ENCODE results near the gene TM9SF1. TPM values are rescaled to one million over a fixed set of nuclear protein-coding genes. Genes with fewer than 3 reads are reported as not detected.

The TM9SF1 gene, protein sequence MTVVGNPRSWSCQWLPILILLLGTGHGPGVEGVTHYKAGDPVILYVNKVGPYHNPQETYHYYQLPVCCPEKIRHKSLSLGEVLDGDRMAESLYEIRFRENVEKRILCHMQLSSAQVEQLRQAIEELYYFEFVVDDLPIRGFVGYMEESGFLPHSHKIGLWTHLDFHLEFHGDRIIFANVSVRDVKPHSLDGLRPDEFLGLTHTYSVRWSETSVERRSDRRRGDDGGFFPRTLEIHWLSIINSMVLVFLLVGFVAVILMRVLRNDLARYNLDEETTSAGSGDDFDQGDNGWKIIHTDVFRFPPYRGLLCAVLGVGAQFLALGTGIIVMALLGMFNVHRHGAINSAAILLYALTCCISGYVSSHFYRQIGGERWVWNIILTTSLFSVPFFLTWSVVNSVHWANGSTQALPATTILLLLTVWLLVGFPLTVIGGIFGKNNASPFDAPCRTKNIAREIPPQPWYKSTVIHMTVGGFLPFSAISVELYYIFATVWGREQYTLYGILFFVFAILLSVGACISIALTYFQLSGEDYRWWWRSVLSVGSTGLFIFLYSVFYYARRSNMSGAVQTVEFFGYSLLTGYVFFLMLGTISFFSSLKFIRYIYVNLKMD
- 19.2 TPM for total RNA-seq
- long read RNA-seq, transcript TM9SF1-201 (6 exons, 2,452 nt), result major isoform, 22 of 41 reads
- long read RNA-seq, partial matches to known transcripts, result 9 of 41 reads
- long read RNA-seq, other reads (novel, unspliced or antisense), result 7 of 41 reads

DNA sequence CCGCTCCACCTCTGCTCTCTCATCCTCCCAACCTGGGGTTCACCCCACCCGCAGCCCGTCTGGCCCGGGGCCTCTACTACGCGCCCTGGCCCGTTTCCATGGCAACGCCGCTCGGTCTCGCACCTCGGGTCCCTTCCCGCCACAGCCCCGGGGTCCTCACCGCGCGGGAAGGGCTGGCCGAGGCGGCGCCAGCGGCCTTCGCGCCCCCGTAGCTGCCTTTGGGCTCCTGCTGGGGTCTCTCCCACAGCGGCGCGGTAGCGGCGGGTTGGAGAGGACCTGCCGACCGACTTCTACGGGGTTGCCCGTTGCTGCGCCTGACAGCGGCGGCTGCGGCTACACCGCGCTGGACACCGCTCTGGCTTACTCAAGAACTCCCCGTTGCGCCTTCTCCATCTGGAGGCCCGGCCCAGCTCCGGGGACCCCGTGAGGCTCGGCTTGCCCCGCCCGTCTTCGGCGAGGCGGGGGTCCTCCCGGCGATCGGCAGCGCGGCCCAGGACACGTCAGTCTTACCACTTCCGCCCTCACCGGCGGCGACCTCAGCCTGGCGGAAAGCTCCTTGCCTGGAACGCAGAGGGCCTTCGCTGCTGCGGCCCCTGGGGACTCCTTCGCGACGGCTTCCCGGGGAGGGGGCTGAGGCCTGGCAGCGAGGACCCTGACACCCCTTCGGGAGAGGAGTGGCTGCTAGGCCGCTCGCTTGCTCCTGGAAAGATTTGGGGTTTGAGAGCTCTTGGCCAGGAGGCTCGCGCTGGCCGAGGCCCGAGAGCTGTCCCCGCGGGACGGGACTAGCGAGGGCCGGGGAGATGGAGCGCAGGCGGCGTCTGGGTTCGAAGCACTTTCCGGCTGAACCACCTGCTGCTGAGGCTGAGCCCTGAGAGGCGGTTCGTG, at the start of gene TM9SF1:
Gene TM9SF1 (minus strand): TSS at position 256 of the 885 bp plus-strand sequence. CDS start 422 bp downstream, outside the sequence.
- intact Hi-C loops (cut with micrococcal nuclease), result no loop called here
- DNase-seq (peak; percentile 93), ATAC-seq (peak; percentile 95)

GRCh38 chr14:24243336-24243836, 48.1 kb upstream of the TM9SF1 start:
- intact Hi-C loops (cut with micrococcal nuclease), result no loop called here
- ATAC-seq, result no peak

DNA sequence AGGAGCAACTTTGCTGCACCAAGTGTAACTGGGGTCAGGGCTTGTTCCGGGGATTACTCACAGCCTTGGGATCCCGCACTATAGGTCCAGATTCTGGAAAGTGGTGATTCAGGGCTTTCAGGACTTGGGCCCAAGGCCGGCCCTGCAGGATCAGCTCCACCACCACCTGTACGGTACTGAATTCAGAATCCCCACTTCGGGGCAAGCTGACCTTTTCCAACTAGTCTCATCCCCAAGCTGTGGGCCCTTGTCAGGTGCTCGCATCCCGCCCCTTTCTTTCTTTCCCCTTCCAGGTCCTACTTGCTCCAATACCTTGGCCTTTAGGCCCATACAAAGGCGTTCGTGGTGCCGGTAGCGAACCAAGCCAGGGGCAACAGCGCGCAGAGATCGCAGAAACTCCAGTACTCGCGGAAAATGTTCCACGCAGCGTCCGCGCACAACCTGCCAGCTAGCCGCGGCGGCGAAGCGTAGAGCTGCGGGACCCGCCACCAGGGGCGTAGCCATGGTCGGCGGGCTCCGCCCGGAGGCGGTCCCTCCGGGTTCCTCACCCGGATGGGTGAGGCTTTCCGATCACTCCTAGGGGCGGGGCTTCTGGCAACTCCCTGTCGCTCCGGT, 46.7 kb upstream of the TM9SF1 start:
- intact Hi-C loops (cut with micrococcal nuclease), result no loop called here
- ATAC-seq (peak; percentile 93), DNase-seq (peak; percentile 94)

More at GRCh38 chr14:24243336-24243836, 48.1 kb upstream of the TM9SF1 start:
- DNase-seq, result no peak

DNA sequence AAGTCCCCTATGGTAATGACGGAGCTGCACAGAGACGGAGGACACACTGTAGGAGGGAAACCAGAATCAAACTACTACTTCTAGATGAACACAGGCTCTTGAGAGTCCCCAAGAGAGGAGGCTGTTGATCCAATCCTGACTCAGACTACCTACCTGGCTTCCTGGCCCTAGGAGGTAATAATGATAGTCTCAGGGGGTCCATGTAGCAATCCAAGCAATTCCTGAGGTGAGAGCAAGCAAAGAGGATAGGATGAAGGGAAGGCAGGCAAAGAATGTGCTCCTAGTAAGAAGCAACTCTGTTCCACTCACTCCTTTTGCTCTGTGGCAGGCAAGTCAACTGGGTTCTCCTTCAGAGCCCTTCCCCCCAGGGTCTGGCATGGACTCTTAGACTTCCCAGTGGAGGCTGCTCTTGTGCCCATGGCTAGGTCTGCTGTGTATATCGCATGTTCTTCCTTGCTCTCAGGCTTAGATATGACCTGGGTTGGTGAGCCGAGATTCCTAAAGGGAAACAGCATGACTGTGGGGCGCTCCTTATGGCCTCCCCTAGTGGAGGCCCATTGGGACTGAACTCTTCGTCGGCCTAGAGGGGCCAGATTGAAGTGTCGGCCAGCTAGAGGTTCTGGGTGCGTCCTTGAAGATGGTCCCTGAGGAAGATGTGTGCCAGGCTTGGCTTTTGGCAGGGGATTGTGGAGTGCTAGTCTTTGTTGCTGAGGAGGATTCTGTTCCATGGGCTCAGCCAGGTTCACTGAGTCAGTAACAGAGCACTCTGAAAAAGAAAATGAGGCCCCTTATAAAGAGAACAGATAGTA, 45.1 kb upstream of the TM9SF1 start:
- no peak for ATAC-seq
- no peak for DNase-seq
- intact Hi-C loops (cut with micrococcal nuclease), result no loop called here

DNA sequence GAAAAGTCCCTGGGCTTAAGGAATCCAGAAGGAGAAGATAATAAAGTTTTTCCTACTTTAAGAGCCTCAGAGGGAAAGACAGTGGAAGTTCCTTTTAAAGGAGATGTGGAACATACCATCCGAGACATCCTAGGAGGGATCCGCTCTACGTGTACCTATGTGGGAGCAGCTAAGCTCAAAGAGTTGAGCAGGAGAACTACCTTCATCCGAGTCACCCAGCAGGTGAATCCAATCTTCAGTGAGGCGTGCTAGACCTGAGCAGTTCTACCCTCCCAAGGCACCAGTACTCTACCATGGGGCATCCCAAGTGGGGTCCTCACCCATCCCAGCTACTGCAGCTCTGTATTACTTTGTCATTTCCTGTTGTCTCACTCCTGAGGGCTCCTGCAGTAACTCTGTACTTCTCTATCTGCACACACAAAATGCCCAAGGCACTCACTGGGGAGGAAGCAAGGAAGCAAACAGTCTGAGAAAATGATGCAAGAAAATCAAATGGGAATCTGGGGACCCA, 43.3 kb upstream of the TM9SF1 start:
- ATAC-seq (no peak), DNase-seq (no peak)
- intact Hi-C loops (cut with micrococcal nuclease), result no loop called here

- intact Hi-C loops (cut with micrococcal nuclease), result no loop called here
- DNase-seq (no peak), ATAC-seq (no peak)
Observed at GRCh38 chr14:24238123-24238522, 42.9 kb upstream of the TM9SF1 start.

- ATAC-seq (no peak), DNase-seq (no peak)
- intact Hi-C loops (cut with micrococcal nuclease), result no loop called here
Observed at GRCh38 chr14:24237463-24237955, 42.3 kb upstream of the TM9SF1 start.

DNA sequence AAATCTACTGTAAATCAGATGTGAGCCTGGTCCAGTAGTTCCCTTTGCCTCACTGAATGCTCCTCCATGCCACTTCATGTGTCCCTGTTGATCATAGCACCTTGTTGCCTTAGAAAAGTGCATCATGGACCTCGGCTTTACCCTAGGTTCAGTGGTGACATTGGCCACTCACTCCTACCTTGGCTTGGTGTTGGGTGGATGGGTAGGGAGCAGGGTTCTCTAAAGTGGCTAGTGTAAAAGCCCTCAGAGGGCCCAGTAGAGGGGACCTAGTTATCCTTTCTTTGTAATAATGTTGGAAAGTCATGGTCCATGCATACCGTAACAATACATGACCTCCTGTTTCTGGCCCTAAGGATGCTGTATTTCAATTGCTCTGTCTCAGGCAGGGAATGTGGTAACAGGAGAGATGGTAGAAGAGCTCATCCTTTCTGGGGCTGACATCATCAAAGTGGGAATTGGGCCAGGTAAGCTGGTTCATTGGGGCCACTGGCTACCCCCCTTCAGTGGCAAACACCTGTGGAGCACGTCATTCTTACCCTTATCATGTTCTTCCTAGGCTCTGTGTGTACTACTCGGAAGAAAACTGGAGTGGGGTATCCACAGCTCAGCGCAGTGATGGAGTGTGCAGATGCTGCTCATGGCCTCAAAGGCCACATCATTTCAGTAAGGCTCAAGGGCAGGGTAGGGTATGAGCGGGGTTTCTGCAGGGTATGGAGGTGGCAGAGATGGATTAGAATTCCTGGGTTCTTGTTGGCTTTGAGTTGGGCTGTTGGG, 41.6 kb upstream of the TM9SF1 start:
- no peak for DNase-seq
- intact Hi-C loops (cut with micrococcal nuclease), result no loop called here
- ATAC-seq, result no peak

GRCh38 chr14:24235804-24236688, 40.8 kb upstream of the TM9SF1 start:
- intact Hi-C loops (cut with micrococcal nuclease), result no loop called here
- DNase-seq, result no peak
- ATAC-seq, result no peak

- intact Hi-C loops (cut with micrococcal nuclease), result no loop called here
- no peak for DNase-seq
- ATAC-seq, result no peak
Observed at GRCh38 chr14:24234095-24235005, 39.1 kb upstream of the TM9SF1 start.

DNA sequence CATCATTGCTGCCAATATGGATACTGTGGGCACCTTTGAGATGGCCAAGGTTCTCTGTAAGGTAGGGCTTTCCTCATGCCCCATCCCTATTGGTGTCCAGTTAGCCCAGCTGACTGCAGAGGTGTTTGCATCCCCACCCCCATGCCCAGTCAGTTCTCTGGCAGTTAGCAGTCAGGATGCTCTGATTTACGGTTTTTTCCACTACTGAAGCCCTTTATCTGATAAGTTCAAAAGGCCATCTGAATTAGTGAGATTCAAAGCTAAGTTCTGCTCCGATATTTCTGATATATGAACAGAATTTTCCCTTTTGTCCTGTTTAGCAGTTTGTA, 38.3 kb upstream of the TM9SF1 start:
- no peak for ATAC-seq
- intact Hi-C loops (cut with micrococcal nuclease), result no loop called here
- DNase-seq, result no peak

GRCh38 chr14:24232645-24233537, 37.6 kb upstream of the TM9SF1 start, which contains the start of gene GMPR2:
GMPR2 (plus strand) TSS chr14:24232929; CDS start chr14:24233254, 325 bp downstream.
- peak; percentile 72 for ATAC-seq
- DNase-seq, result no peak
- intact Hi-C loops (cut with micrococcal nuclease), result no loop called here

DNA sequence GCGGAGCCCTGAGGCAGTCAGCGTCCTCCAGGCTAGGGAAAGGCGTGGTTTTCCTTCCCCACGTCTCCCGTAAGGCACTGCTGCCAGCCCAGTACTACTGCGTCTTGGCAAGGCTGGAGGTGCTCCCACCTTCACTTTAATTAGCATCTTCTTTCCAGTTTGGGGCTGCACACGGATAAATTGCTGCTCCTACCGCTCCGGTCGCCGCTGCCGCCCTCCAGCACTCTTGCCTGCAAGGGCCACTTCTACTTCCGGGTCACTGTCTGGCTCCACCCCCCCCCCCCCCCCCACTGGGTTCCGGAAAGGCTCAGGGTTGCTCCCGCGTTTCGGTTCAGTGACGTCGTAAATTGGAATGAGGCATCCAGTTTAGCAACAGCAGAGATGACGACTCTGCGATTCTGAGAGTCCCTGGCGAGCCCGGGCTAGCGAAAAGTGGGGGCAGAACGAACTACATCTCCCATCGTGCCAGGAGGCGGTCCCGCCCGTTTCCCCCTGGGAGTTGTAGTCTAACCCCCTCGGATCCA, 36.9 kb upstream of the TM9SF1 start, which contains the start of gene NEDD8:
Gene NEDD8 (minus strand): TSS at position 247 of the 524 bp plus-strand sequence. CDS start 100 bp downstream, at position 147.
- intact Hi-C loops (cut with micrococcal nuclease), result no loop called here

More for the DNA sequence above, 36.9 kb upstream of the TM9SF1 start, which contains the start of gene NEDD8:
- peak; percentile 90 for ATAC-seq
- DNase-seq, result peak; percentile 94
